WTC11 (cell line): ENCODE data around the gene TP73. TPM values are rescaled to one million over a fixed set of nuclear protein-coding genes. Genes with fewer than 3 reads are reported as not detected.

Experiments
- ATAC-seq: fragments of 200-7000 bp; cut with Tn5 transposase; 2 replicates; pipeline ENCODE4 v1.10.0; 2021; ENCODE audit warnings: mild to moderate bottlenecking, moderate library complexity
- CTCF ChIA-PET: fragments of 300-600 bp; sonication (Branson Sonifier 250); formaldehyde crosslinking; loops from one replicate; lab custom pipeline; 2021; ENCODE audit warnings: antibody characterized with exemption; lab: Charles Lee
- POLR2A ChIA-PET: fragments of 350-600 bp; sonication (Branson Sonifier 250); formaldehyde crosslinking; loops from one replicate; lab custom pipeline; 2021; ENCODE audit warnings: antibody characterized with exemption; lab: Charles Lee
- DNase-seq: peaks from one replicate; pipeline ENCODE4 v3.0.0; 2021; ENCODE audit warnings: low spot score
- H3K27ac Mint-ChIP-seq: 2 replicates; pipeline ENCODE4 v1.8.0; 2021; ENCODE audit warnings: mixed read lengths
- H3K27me3 Mint-ChIP-seq: 2 replicates; pipeline ENCODE4 v1.8.0; 2021; ENCODE audit warnings: low read depth, mild to moderate bottlenecking, moderate library complexity, mixed read lengths
- H3K36me3 Mint-ChIP-seq: 2 replicates; pipeline ENCODE4 v1.8.0; 2021; ENCODE audit warnings: mixed read lengths
- H3K4me1 Mint-ChIP-seq: 2 replicates; pipeline ENCODE4 v1.8.0; 2022; ENCODE audit warnings: mixed read lengths
- H3K4me3 Mint-ChIP-seq: 2 replicates; pipeline ENCODE4 v1.8.0; 2021; ENCODE audit warnings: mild to moderate bottlenecking, moderate library complexity, mixed read lengths
- H3K9me3 Mint-ChIP-seq: 2 replicates; pipeline ENCODE4 v1.8.0; 2021; ENCODE audit warnings: mixed read lengths
- ATF2 ChIP-seq: sonication (generic); formaldehyde crosslinking; IDR thresholded peaks from 2 replicates; pipeline ENCODE4 v1.8.1; 2022; ENCODE audit warnings: low read depth, missing genetic modification reagents, borderline replicate concordance
- CTCF ChIP-seq: fragments of 200-600 bp; IDR thresholded peaks from 2 replicates; pipeline ENCODE4 v1.8.0; 2022; ENCODE audit warnings: antibody characterized with exemption
- total RNA-seq: library from RNA; stranded (reverse); gene quantifications from 3 replicates; pipeline ENCODE4 v1.2.3, GENCODE V29; 2021

The TP73 gene
- total RNA-seq, 1 experiment from 2014 or later: 5.7 TPM

- peak overlapping the region; percentile 86 for H3K27ac Mint-ChIP-seq
- CTCF ChIA-PET: interaction anchor here (0.7 to 6.9 kb wide), 9 partner anchors 8 to 61 kb away, joined by 3 to 39 read pairs (median 5); partner anchors contain the start of genes CCDC27 and LRRC47
- no peak overlapping the region for H3K4me3 Mint-ChIP-seq
- H3K4me1 Mint-ChIP-seq: peaks cover 14% of the 10 kb centered on the region
- peak; percentile 71 for ATAC-seq
- POLR2A ChIA-PET: interaction anchor here (0.9 kb wide), 1 partner anchor 10 kb away, joined by 3 read pairs; the partner anchor contains the start of gene LRRC47
- DNase-seq: peak; percentile 80
- H3K36me3 Mint-ChIP-seq: peaks cover 66% of the 10 kb centered on the region
- no peaks in the 10 kb centered on the region for H3K27me3 Mint-ChIP-seq
- no peaks in the 10 kb centered on the region for H3K9me3 Mint-ChIP-seq
- TF ChIP-seq ATF2 (CRISPR knock-in tag): no peak
- peak; percentile 39; the same call in 1 of the 2 replicates for TF ChIP-seq CTCF
These were observed 133.3 kb downstream of the TP73 start for GRCh38 chr1:3785456-3786157.

Other genes starting within 250 kb of the TP73 start
- gene ARHGEF16, start 197.9 kb upstream of the TP73 start, total RNA-seq: 15.5 to 17.2 TPM (median 16.1 TPM) in 3 replicates
- 24.9 to 32.4 TPM (median 27.2 TPM) in 3 replicates for gene MEGF6, start 41.0 kb upstream of the TP73 start, total RNA-seq
- 20.9 to 22.3 TPM (median 20.9 TPM) in 3 replicates for gene TPRG1L, start 27.5 kb upstream of the TP73 start, total RNA-seq
- 33.8 to 39.2 TPM (median 34.7 TPM) in 3 replicates for gene WRAP73, start 2.4 kb upstream of the TP73 start, total RNA-seq
- 0.13 to 0.25 TPM (median 0.23 TPM) in 3 replicates for gene CCDC27, start 99.9 kb downstream of the TP73 start, total RNA-seq
- 10.2 to 11.1 TPM (median 10.3 TPM) in 3 replicates for gene SMIM1, start 120.2 kb downstream of the TP73 start, total RNA-seq
- 70.6 to 92.4 TPM (median 71.0 TPM) in 3 replicates for gene LRRC47, start 144.0 kb downstream of the TP73 start, total RNA-seq
- gene CEP104, start 204.7 kb downstream of the TP73 start, total RNA-seq: 38.0 to 38.8 TPM (median 38.2 TPM) in 3 replicates
- 8.5 to 9.2 TPM (median 8.7 TPM) in 3 replicates for gene DFFB, start 205.0 kb downstream of the TP73 start, total RNA-seq
- gene C1orf174, start 247.8 kb downstream of the TP73 start, total RNA-seq: 24.2 to 25.2 TPM (median 25.1 TPM) in 3 replicates